Keratinocyte (primary cell): ENCODE results near the gene ACADSB.

Experiments
- EZH2 ChIP-seq: IDR thresholded peaks from one replicate; pipeline ENCODE4 v1.6.1; 2012; ENCODE audit warnings: inconsistent platforms, mild to moderate bottlenecking, low read length, moderate library complexity
- TF ChIP-seq, protein P1 (sequence below), 3 experiments: IDR thresholded peaks in 1 of 3; conservative IDR thresholded peaks in 1 of 3; optimal IDR thresholded peaks in 1 of 3; 2 replicates in 2 of 3; 3 replicates in 1 of 3; pipeline versions ENCODE3 to v1.5.1; 2011; ENCODE audit warnings: low read length in 3 of 3, mild to moderate bottlenecking in 3 of 3, moderate library complexity in 2 of 3, control low read depth in 1 of 3, inconsistent platforms in 1 of 3; ENCODE audit not compliant: insufficient read depth in 2 of 3; ENCODE audit errors: extremely low read depth in 1 of 3

DNA sequence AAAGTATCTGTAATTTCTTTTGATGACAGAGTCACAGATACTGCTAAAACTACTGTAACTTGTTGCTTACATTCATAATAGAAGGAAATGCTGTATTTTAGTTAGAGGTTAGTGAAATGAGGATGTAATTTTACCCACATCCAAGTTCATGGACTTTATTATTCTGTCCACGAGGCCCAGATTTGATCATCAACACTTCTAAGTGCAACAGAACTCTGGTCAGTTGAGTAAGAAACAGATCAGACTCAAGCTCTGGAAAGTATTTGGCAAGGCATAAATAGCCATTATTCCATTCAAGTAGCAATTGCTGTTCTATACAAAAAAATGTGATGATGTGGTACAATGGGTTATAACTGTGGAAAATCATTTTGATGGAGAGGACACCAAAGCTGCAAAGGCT is 22.3 kb downstream of the ACADSB start:
- TF ChIP-seq, protein P1, sequence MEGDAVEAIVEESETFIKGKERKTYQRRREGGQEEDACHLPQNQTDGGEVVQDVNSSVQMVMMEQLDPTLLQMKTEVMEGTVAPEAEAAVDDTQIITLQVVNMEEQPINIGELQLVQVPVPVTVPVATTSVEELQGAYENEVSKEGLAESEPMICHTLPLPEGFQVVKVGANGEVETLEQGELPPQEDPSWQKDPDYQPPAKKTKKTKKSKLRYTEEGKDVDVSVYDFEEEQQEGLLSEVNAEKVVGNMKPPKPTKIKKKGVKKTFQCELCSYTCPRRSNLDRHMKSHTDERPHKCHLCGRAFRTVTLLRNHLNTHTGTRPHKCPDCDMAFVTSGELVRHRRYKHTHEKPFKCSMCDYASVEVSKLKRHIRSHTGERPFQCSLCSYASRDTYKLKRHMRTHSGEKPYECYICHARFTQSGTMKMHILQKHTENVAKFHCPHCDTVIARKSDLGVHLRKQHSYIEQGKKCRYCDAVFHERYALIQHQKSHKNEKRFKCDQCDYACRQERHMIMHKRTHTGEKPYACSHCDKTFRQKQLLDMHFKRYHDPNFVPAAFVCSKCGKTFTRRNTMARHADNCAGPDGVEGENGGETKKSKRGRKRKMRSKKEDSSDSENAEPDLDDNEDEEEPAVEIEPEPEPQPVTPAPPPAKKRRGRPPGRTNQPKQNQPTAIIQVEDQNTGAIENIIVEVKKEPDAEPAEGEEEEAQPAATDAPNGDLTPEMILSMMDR (optimal IDR thresholded peaks at IDR 0.05 in 1 of 3, IDR thresholded peaks at IDR 0.05 in 1 of 3, conservative IDR thresholded peaks at IDR 0.05 in 1 of 3; ENCODE audit: extremely low read depth in 1 of 3, insufficient read depth in 2 of 3, low read length in 3 of 3): no peak
- TF ChIP-seq EZH2: no peak
